ENCODE measurements around the gene GINM1. TPM values are rescaled to one million over a fixed set of nuclear protein-coding genes. Genes with fewer than 3 reads are reported as not detected.

GINM1 gene
- polyA plus RNA-seq, 1 donor from 2014 or later, result 28.4 TPM

- no peak overlapping the region for H3K4me3 ChIP-seq (ENCODE audit: low read length)
- no peaks in the 10 kb centered on the region for H3F3A ChIP-seq (ENCODE audit: insufficient read depth, low read length, poor library complexity, severe bottlenecking)
- TF ChIP-seq POLR2AphosphoS5 (IDR thresholded peaks at IDR 0.05) (no peak), CTCF (IDR thresholded peaks at IDR 0.05; ENCODE audit: poor library complexity, severe bottlenecking) (no peak), EZH2 (IDR thresholded peaks at IDR 0.05; ENCODE audit: borderline replicate concordance, insufficient read depth, low read length, poor library complexity, severe bottlenecking) (no peak), EP300 (conservative IDR thresholded peaks at IDR 0.05; ENCODE audit: poor library complexity, severe bottlenecking) (no peak), RAD21 (conservative IDR thresholded peaks at IDR 0.05) (no peak), MXI1 (conservative IDR thresholded peaks at IDR 0.05; ENCODE audit: poor library complexity, severe bottlenecking) (no peak), TAF1 (IDR thresholded peaks at IDR 0.05; ENCODE audit: low read depth) (no peak)
- H2AFZ ChIP-seq (ENCODE audit: low read depth, low read length), result no peak overlapping the region
- H3K4me2 ChIP-seq (ENCODE audit: low read length), result no peak overlapping the region
- no peaks in the 10 kb centered on the region for H3K27me3 ChIP-seq (ENCODE audit: insufficient read depth, low read depth, low read length)
- H4K20me1 ChIP-seq (ENCODE audit: insufficient read depth), result no peaks in the 10 kb centered on the region
- H3K9ac ChIP-seq (ENCODE audit: low read length), result no peak overlapping the region
- H3K9me2 ChIP-seq (ENCODE audit: insufficient read depth, low read length), result no peaks in the 10 kb centered on the region
- no peaks in the 10 kb centered on the region for H3K9me3 ChIP-seq (ENCODE audit: low read length)
- no peaks in the 10 kb centered on the region for H3K79me2 ChIP-seq (replicated peaks; ENCODE audit: insufficient read depth, low read length)
- no peaks in the 10 kb centered on the region for H3K36me3 ChIP-seq (ENCODE audit: insufficient read depth, low read length)
- no peak overlapping the region for H3K27ac ChIP-seq (ENCODE audit: low read length)
Observed at GRCh38 chr6:149634315-149634714, 68.1 kb downstream of the GINM1 start.

- no peaks in the 10 kb centered on the region for H3K9me3 ChIP-seq (ENCODE audit: low read length)
- no peak overlapping the region for H3K27ac ChIP-seq (ENCODE audit: low read length)
- no peaks in the 10 kb centered on the region for H4K20me1 ChIP-seq (ENCODE audit: insufficient read depth)
- TF ChIP-seq TAF1 (IDR thresholded peaks at IDR 0.05; ENCODE audit: low read depth) (no peak), MXI1 (conservative IDR thresholded peaks at IDR 0.05; ENCODE audit: poor library complexity, severe bottlenecking) (no peak), EP300 (conservative IDR thresholded peaks at IDR 0.05; ENCODE audit: poor library complexity, severe bottlenecking) (no peak), CTCF (IDR thresholded peaks at IDR 0.05; ENCODE audit: poor library complexity, severe bottlenecking) (no peak), SMC3 (conservative IDR thresholded peaks at IDR 0.05; ENCODE audit: poor library complexity) (no peak), RAD21 (conservative IDR thresholded peaks at IDR 0.05) (no peak), EZH2 (IDR thresholded peaks at IDR 0.05; ENCODE audit: borderline replicate concordance, insufficient read depth, low read length, poor library complexity, severe bottlenecking) (no peak), REST (IDR thresholded peaks at IDR 0.05; ENCODE audit: borderline replicate concordance) (no peak), POLR2AphosphoS5 (IDR thresholded peaks at IDR 0.05) (no peak)
- no peaks in the 10 kb centered on the region for H3F3A ChIP-seq (ENCODE audit: insufficient read depth, low read length, poor library complexity, severe bottlenecking)
- H3K79me2 ChIP-seq (replicated peaks; ENCODE audit: insufficient read depth, low read length), result no peaks in the 10 kb centered on the region
- no peak overlapping the region for H3K9ac ChIP-seq (ENCODE audit: low read length)
- H3K27me3 ChIP-seq (ENCODE audit: insufficient read depth, low read depth, low read length), result no peaks in the 10 kb centered on the region
- H3K4me3 ChIP-seq (ENCODE audit: low read length), result no peak overlapping the region
- H3K36me3 ChIP-seq (ENCODE audit: insufficient read depth, low read length), result no peaks in the 10 kb centered on the region
- no peaks in the 10 kb centered on the region for H3K9me2 ChIP-seq (ENCODE audit: insufficient read depth, low read length)
- H3K4me2 ChIP-seq (ENCODE audit: low read length), result no peak overlapping the region
- H2AFZ ChIP-seq (ENCODE audit: low read depth, low read length), result no peak overlapping the region
Observed at GRCh38 chr6:149636124-149636523, 69.9 kb downstream of the GINM1 start.

Small RNA genes lying within 50 kb of the gene (small RNA-seq; reads per million reads assigned to genes)
- 0 to 1.2 (median 0) reads per million in 3 experiments for gene RF00019
- gene RF00410, result 0 reads per million in 3 experiments
- gene RNU7-3P, result 0 to 23.1 (median 0.26) reads per million in 3 experiments

Other genes starting within 250 kb of the GINM1 start
- 27.6 and 29.4 TPM in 2 replicates for gene TAB2, start 248.7 kb upstream of the GINM1 start, polyA plus RNA-seq
- gene SUMO4, start 166.1 kb upstream of the GINM1 start, polyA plus RNA-seq, result not detected in 2 replicates
- gene ZC3H12D, start 81.4 kb upstream of the GINM1 start, polyA plus RNA-seq, result 0.66 and 1.0 TPM in 2 replicates
- 43.6 and 57.2 TPM in 2 replicates for gene PPIL4, start 20.3 kb upstream of the GINM1 start, polyA plus RNA-seq
- 23.1 and 32.2 TPM in 2 replicates for gene KATNA1, start 82.3 kb downstream of the GINM1 start, polyA plus RNA-seq
- gene LATS1, start 151.7 kb downstream of the GINM1 start, polyA plus RNA-seq, result 12.8 and 12.9 TPM in 2 replicates
- gene NUP43, start 180.2 kb downstream of the GINM1 start, polyA plus RNA-seq, result 20.9 and 26.9 TPM in 2 replicates
- 384 and 400 TPM in 2 replicates for gene PCMT1, start 183.4 kb downstream of the GINM1 start, polyA plus RNA-seq

Data from neural cell (in vitro differentiated cells).